HUES6 (cell line): ENCODE results near the gene ACSF3.

ENCODE experiments used
- H3K27ac ChIP-seq: 2 replicates; pipeline ENCODE4 v1.7.0; 2013; ENCODE audit warnings: low read depth, mild to moderate bottlenecking, low read length, inconsistent platforms
- H3K27me3 ChIP-seq: 2 replicates; pipeline ENCODE4 v1.6.1; 2013; ENCODE audit warnings: low read length; ENCODE audit not compliant: control insufficient read depth, insufficient read depth
- H3K36me3 ChIP-seq: 2 replicates; pipeline ENCODE4 v1.6.1; 2013; ENCODE audit warnings: low read length; ENCODE audit not compliant: control insufficient read depth, insufficient read depth
- H3K4me1 ChIP-seq: 2 replicates; pipeline ENCODE4 v1.6.1; 2013; ENCODE audit warnings: low read length; ENCODE audit not compliant: control insufficient read depth, insufficient read depth
- H3K4me3 ChIP-seq: 2 replicates; pipeline ENCODE4 v1.5.1; 2013; ENCODE audit warnings: low read depth, low read length
- H3K9ac ChIP-seq: one replicate; pipeline ENCODE4 v1.6.1; 2013; ENCODE audit warnings: mild to moderate bottlenecking, low read length
- H3K9me3 ChIP-seq: 2 replicates; pipeline ENCODE4 v1.6.1; 2013; ENCODE audit warnings: low read depth, low read length; ENCODE audit not compliant: control insufficient read depth, insufficient read depth

Gene ACSF3

DNA sequence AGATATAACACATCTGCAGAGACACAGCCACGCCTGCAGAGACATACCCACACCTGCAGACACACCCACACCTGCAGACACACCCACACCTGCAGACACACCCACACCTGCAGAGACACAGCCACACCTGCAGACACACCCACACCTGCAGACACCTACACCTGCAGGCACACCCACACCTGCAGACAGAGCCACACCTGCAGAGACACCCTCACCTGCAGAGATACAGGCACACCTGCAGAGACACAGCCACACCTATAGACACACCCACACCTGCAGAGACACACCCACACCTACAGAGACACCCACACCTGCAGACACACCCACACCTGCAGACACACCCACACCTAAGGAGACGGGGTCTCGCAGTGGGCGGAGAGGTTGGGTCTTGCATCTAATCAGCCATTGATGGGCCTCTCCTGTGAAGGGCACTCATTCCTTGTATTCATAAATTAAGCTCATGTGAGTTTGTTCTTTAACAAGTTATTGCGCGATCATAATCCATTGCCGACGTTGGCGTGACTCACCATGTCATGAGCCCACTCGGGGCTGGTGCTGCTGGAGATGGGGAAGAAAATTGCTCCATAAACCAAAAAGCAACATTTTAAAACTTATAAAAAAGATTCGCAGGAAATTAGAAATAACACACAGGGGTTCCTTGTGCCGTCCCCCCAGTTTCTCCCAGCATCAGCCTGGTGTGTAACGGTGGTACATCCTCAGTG lies 49.0 kb downstream of the ACSF3 start:
- no peak overlapping the region for H3K27ac ChIP-seq
- H3K36me3 ChIP-seq: peaks cover 32% of the 10 kb centered on the region
- no peak overlapping the region for H3K4me3 ChIP-seq
- H3K4me1 ChIP-seq: no peaks in the 10 kb centered on the region
- H3K9me3 ChIP-seq: 0 out of 2 replicates have a peak, but pooled peaks cover 2% of the 10 kb centered on the region
- H3K9ac ChIP-seq: no peak overlapping the region
- no peaks in the 10 kb centered on the region for H3K27me3 ChIP-seq

DNA sequence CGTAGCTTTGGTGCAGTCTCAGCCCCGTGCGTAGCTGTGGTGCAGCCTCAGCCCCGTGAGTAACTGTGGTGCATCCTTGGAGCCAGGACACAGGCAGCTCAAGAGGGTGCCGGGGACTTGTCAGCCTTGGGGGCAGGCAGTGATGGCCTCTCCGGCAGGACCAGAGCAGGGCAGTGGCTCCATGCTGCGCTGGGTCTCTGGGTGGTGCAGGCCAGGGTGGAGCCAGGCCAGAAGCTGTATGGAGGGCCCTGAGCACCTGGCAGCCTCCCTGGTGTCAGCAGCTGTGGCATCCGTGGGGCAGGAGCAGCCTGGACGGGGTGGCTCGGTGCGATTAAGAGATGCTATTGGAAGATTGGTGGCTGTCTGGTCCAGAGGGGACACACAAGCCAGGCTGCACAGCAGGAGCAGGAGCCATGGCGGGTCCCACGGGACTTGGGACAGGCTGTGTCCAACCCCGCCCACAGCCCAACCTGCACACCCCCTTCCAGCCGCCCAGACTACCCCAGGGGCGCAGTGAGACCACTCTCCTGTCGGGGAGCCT lies 49.6 kb downstream of the ACSF3 start:
- no peak overlapping the region for H3K4me3 ChIP-seq
- H3K9me3 ChIP-seq: peaks cover 2% of the 10 kb centered on the region; the same call in 1 of the 2 replicates
- no peak overlapping the region for H3K9ac ChIP-seq
- peaks cover 34% of the 10 kb centered on the region for H3K36me3 ChIP-seq
- H3K27ac ChIP-seq: no peak overlapping the region
- H3K27me3 ChIP-seq: no peaks in the 10 kb centered on the region
- no peaks in the 10 kb centered on the region for H3K4me1 ChIP-seq

DNA sequence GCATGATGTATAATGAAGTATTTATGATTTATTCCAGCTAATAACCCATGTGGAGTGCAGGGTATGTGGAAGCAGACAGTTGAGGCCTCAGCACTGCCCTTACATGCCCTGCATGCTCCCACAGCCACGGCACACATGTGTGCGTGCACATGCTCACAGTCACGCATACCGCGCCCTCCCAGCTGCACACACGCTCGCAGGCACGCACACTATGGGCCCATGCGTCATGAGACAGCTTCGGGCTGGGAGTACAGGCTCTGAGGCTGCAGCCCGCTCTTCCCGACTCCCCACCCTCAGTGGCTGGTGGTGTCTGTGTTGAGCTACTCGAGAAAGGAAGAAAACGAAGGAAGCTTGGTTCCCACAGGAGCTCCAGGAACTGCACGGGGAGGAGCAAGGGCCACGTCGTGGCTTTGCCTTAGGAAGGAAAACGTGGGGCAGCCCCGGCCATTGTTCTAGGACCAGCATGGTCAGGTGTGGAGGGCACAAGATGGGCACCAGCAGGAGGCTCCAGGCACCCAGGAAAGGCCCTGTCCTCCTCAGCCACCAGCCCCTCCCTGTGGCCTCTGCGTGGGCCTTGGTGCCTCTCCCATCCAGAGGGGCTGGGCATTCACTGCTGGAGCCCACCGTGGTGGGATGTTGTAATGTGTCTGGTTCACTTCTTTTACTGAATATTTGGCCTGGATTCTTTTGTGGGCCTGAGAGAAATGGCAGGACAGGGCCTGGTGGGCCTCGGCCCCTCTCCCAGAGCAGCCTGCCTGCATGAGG lies 50.4 kb downstream of the ACSF3 start:
- Histone ChIP-seq H3K36me3 (peaks cover 40% of the 10 kb centered on the region), H3K9ac (no peak overlapping the region), H3K4me3 (no peak overlapping the region), H3K4me1 (no peaks in the 10 kb centered on the region), H3K27ac (no peak overlapping the region), H3K9me3 (peaks cover 10% of the 10 kb centered on the region), H3K27me3 (no peaks in the 10 kb centered on the region)

DNA sequence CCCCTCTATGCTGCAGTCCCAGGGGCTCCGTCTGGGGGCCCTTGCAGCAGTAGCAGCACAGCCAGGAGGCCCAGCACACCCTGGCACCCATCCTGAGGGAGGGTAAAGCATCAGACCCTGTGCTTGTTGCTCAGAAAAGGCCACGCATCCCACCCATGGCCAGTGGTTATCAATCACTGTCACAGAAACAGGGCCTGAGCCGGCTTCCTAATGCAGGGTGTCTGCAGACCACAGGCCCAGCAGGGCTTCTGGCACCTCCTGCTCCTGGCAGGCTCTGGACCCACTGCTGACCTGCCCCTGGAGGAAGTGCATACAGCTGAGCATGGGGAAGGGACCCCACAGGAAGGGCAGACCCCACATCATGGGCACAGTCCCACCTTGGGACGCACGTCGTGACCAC lies 51.0 kb downstream of the ACSF3 start:
- H3K36me3 ChIP-seq: peaks cover 46% of the 10 kb centered on the region

DNA sequence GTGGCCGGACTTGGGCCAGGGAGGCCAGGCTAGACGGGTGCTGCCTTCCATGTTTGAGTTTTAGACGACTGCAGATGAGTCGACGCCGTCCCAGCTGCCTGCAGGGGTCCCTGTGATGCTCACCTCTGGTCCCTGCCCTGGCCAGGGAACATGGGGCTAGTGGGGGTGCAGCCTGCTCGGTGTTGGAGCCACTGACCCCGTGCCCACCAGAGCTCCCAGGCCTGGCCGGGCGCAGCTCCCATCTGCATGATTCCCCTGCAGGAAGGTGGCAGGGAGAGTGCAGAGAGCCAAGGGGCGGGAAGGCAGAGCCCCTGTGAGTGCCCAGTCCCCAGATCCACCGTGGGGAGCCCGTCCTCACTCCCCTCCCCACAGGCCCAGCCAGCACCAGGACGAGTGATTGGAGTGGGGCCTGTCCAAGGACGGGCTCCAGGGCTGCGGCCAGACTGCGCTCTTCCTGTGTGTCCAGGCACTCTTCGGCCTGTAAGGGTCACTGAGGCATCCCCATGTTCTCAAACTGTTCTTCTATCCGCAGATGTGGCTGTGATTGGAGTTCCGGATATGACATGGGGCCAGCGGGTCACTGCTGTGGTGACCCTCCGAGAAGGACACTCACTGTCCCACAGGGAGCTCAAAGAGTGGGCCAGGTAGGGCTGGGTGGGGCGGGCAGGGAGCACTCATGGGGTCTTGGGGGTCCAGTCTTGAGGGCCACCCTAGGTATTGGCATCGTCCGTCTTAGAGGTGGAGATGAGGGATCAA lies 51.9 kb downstream of the ACSF3 start:
- Histone ChIP-seq H3K36me3 (peaks cover 54% of the 10 kb centered on the region), H3K4me1 (no peaks in the 10 kb centered on the region), H3K9ac (no peak overlapping the region), H3K4me3 (no peak overlapping the region), H3K27me3 (no peaks in the 10 kb centered on the region), H3K27ac (no peak overlapping the region), H3K9me3 (peaks cover 16% of the 10 kb centered on the region)

More for the DNA sequence above, 51.0 kb downstream of the ACSF3 start:
- Histone ChIP-seq H3K27me3 (no peaks in the 10 kb centered on the region), H3K4me3 (no peak overlapping the region), H3K9ac (no peak overlapping the region), H3K9me3 (peaks cover 16% of the 10 kb centered on the region), H3K27ac (no peak overlapping the region), H3K4me1 (no peaks in the 10 kb centered on the region)

DNA sequence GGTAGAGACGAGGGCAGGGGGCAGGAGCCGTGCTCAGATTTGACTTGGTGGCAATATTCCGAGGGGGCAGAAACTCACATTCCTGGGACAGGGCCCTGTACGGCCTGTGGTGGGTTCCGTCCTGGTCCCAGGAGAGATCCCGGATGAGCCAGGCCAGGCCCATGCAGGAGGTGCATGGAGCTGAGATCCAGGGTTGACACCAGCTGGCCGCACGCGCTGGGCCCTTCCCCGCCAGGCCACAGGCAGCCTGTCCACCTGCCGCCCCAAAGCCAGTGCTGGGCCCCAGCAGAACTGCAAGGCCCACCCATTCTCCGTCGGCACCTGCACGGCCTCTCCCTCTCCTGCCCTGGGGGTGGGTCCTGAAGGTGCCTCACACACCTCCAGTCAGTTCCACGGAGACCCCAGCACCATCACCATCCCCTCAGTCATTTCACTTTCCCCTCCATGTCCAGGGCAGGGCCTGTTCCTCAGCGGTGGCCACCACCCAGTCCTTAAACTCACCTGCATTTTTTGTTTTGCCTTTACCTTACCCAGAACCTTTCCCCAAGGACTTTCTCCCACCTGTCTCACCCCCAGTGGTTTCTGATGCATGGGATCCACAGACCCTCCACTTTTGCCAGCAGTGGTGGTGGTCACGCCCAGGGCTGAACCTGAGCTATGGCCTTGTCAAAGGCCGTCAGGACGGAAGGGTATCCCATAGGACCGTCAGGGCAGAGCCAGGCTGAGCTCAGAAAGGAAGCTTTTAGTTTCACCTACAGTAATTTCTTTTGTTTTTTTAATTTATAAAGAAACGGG lies 52.8 kb downstream of the ACSF3 start:
- Histone ChIP-seq H3K36me3 (peaks cover 54% of the 10 kb centered on the region), H3K9ac (no peak overlapping the region), H3K4me3 (no peak overlapping the region), H3K27ac (no peak overlapping the region), H3K9me3 (peaks cover 16% of the 10 kb centered on the region), H3K27me3 (no peaks in the 10 kb centered on the region), H3K4me1 (no peaks in the 10 kb centered on the region)

DNA sequence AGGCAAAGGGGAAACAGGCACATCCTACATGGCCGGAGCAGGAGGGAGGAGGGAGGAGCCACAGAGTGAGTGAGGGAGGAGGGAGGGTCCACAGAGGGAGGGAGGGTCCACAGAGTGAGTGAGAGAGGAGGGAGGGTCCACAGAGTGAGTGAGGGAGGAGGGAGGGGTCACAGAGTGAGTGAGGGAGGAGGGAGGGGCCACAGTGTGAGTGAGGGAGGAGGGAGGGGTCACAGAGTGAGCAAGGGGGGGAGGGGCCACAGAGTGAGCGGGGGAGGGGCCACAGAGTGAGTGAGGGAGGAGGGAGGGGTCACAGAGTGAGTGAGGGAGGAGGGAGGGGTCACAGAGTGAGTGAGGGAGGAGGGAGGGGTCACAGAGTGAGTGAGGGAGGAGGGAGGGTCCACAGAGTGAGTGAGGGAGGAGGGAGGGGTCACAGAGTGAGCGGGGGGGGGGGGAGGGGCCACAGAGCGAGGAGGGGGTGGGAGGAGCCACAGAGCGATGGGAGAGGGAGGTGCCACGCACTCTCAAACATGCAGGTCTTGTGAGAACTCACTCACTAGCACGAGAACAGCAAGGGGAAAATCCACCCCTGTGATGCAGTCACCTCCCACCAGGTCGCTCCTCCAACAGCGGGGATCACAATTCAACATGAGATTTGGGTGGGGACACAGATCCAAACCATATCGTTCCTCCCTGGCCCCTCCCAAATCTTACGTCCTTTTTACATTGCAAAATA lies 53.6 kb downstream of the ACSF3 start:
- Histone ChIP-seq H3K27ac (no peak overlapping the region), H3K36me3 (peaks cover 49% of the 10 kb centered on the region), H3K9ac (no peak overlapping the region), H3K4me3 (no peak overlapping the region), H3K27me3 (no peaks in the 10 kb centered on the region), H3K9me3 (peaks cover 16% of the 10 kb centered on the region), H3K4me1 (no peaks in the 10 kb centered on the region)

DNA sequence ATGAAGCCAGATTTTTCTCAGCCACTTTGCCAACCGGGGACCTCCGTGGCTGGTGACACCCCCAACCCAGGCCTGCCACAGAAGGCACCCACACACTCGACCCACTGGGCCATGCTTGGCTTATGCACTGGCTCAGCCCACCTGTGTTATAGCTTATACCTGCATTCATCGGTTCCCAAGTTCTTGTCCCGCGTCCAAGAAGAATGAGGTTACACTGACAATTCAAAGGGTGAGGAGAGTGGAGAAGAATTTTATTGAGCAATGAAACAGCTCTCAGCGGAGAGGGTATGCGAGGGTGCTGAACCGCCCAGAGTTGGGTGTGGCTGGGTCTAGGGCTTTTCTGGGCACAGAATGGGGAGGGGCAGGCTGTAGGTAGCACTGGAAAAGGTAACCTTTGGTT lies 55.7 kb downstream of the ACSF3 start:
- Histone ChIP-seq H3K9ac (no peak overlapping the region), H3K9me3 (peaks cover 16% of the 10 kb centered on the region), H3K27ac (no peak overlapping the region), H3K4me1 (no peaks in the 10 kb centered on the region), H3K27me3 (no peaks in the 10 kb centered on the region), H3K4me3 (no peak overlapping the region), H3K36me3 (peaks cover 49% of the 10 kb centered on the region)

DNA sequence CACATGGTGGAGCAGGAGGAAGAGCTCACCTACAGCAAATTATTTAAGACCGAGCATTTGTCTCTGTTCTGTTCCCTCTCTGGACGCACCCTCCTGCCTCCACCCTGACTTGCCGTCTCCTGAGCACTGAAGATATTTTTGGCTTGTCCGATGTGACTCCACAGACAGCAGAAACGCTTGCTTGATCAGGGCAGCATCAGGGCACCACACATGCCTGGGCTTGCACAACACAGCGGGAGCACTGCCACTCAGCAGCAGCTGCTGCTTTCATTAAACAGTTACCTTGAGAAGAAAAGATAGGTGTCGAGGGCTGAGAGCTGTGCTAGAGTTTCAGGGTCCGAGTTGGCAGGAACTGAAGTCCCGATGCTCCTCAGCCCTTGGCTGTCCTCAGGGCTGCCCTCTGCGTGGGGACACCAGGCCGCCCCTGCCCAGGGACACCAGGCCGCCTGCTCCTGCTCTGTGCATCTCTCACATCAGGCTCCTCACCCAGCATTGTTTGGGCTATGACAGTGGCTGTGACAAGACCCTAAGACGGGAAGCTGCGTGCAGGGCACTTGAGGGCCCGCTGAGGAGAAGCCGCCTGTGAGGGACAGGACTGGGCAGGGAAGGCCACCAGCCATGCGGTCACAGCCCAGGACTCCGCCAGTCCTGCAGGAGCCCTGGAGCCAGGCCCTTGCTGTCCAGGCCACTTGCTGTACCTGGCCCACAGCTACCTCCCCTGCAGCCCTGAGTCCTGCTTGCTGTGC lies 56.6 kb downstream of the ACSF3 start:
- H3K27ac ChIP-seq: no peak overlapping the region
- no peaks in the 10 kb centered on the region for H3K4me1 ChIP-seq
- H3K4me3 ChIP-seq: no peak overlapping the region
- no peaks in the 10 kb centered on the region for H3K27me3 ChIP-seq
- peaks cover 46% of the 10 kb centered on the region for H3K36me3 ChIP-seq
- peaks cover 16% of the 10 kb centered on the region for H3K9me3 ChIP-seq
- H3K9ac ChIP-seq: no peak overlapping the region
